Measurements from ENCODE around the gene C20orf144.

DNA sequence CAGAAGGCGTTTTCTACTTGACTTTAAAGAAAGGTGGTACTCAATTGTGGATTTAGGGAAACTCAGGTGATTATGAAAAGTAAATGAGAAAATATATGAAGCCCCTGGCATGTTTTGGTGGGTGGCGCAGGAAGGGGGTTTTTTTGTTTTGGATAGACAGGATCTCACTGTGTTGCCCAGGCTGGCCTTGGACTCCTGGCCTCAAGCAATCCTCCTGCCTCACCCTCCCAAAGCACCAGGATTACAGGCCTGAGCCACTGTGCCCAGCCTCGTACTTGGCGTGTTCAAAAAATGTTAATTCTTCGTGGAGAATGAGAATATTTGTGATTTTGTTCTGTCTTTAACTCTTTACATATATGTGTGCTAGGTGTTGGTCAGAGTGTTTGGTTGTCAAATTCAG, 32.1 kb upstream of the C20orf144 start:
- TF ChIP-seq, protein P1, sequence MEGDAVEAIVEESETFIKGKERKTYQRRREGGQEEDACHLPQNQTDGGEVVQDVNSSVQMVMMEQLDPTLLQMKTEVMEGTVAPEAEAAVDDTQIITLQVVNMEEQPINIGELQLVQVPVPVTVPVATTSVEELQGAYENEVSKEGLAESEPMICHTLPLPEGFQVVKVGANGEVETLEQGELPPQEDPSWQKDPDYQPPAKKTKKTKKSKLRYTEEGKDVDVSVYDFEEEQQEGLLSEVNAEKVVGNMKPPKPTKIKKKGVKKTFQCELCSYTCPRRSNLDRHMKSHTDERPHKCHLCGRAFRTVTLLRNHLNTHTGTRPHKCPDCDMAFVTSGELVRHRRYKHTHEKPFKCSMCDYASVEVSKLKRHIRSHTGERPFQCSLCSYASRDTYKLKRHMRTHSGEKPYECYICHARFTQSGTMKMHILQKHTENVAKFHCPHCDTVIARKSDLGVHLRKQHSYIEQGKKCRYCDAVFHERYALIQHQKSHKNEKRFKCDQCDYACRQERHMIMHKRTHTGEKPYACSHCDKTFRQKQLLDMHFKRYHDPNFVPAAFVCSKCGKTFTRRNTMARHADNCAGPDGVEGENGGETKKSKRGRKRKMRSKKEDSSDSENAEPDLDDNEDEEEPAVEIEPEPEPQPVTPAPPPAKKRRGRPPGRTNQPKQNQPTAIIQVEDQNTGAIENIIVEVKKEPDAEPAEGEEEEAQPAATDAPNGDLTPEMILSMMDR (IDR thresholded peaks at IDR 0.05) = no peak
- TF ChIP-seq EP300 (IDR thresholded peaks at IDR 0.05; ENCODE audit: low read depth) = no peak
- TF ChIP-seq POLR2A (IDR thresholded peaks at IDR 0.05) = no peak

All from transverse colon (tissue), 3 donors.